Fibroblast of lung (primary cell): ENCODE measurements around the gene CBFB.

Experiments
- CTCF ChIP-seq, 2 donors: IDR thresholded peaks in 1 of 2; conservative IDR thresholded peaks in 1 of 2; 1 replicate in 1 of 2; 2 replicates in 1 of 2; pipeline ENCODE4 v1.5.1; 2011 to 2012; ENCODE audit warnings: low read length in 2 of 2, control low read depth in 1 of 2, inconsistent platforms in 1 of 2, low read depth in 1 of 2, mild to moderate bottlenecking in 1 of 2
- EZH2 ChIP-seq: IDR thresholded peaks from 2 replicates; pipeline ENCODE4 v1.5.1; 2012; ENCODE audit warnings: low read length, control low read depth, mild to moderate bottlenecking; ENCODE audit errors: missing control alignments

DNA sequence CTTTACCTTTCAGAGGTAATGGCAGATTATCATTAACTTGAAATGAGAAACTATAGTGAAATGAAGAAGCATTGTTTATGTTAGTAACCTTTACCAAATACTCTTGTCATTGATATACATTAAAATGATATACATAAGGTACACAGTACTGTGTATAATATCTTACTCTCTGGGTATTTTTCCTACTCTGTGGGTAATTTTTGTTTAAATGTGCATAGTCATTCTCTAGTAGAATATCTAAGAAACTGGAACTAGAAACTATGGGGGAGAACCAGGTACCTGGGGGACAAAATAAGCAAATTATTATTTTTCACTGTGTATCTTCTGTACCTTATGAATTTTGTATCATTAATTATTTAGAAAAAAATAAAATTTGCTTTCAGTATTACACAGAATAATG lies 60.2 kb downstream of the CBFB start:
- TF ChIP-seq CTCF (conservative IDR thresholded peaks at IDR 0.05 in 1 of 2, IDR thresholded peaks at IDR 0.05 in 1 of 2; ENCODE audit: low read depth in 1 of 2, low read length in 2 of 2) = no peak
- no peak for TF ChIP-seq EZH2
